Measurements from ENCODE around the gene RAPH1. TPM values are rescaled to one million over a fixed set of nuclear protein-coding genes. Genes with fewer than 3 reads are reported as not detected.

RAPH1 gene
- polyA plus RNA-seq, 1 experiment: 3.3 TPM

DNA sequence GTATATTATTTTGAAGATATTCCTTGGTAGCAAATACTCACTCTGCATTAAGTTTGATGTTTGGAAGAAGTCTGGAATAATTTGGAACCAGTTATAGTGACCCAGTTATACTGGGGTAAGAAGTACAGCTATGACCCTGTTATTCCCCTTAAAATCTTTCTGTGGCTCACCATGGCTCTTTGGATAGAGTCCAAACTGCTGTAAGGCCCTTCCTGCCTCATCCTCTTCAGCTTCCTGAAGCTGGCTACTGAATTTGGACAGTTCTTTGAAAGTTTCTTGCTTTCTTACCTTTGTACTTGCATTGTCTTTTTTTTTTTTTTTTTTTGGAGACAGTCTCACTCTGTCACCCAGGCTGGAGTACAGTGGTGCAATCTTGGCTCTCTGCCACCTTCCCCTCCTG, 121.3 kb downstream of the RAPH1 start:
- peaks cover 3% of the 10 kb centered on the region for H3K36me3 ChIP-seq (ENCODE audit: control insufficient read depth, insufficient read depth, low read length)
- no peak overlapping the region for H3K4me3 ChIP-seq (ENCODE audit: low read depth, low read length)
- ChIA-PET POLR2A (no interaction called here), CTCF (interaction anchor here (0.6 to 1.0 kb wide), 2 partner anchors 12 to 1696 kb away, joined by 3 read pairs; no protein-coding TSS in a partner anchor)
- TF ChIP-seq, protein P1, sequence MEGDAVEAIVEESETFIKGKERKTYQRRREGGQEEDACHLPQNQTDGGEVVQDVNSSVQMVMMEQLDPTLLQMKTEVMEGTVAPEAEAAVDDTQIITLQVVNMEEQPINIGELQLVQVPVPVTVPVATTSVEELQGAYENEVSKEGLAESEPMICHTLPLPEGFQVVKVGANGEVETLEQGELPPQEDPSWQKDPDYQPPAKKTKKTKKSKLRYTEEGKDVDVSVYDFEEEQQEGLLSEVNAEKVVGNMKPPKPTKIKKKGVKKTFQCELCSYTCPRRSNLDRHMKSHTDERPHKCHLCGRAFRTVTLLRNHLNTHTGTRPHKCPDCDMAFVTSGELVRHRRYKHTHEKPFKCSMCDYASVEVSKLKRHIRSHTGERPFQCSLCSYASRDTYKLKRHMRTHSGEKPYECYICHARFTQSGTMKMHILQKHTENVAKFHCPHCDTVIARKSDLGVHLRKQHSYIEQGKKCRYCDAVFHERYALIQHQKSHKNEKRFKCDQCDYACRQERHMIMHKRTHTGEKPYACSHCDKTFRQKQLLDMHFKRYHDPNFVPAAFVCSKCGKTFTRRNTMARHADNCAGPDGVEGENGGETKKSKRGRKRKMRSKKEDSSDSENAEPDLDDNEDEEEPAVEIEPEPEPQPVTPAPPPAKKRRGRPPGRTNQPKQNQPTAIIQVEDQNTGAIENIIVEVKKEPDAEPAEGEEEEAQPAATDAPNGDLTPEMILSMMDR (IDR thresholded peaks at IDR 0.05; ENCODE audit: insufficient read depth, low read depth, low read length): no peak
- no peak for DNase-seq (ENCODE audit: low read depth)
- H3K27me3 ChIP-seq (ENCODE audit: control insufficient read depth, insufficient read depth, low read length): no peaks in the 10 kb centered on the region

DNA sequence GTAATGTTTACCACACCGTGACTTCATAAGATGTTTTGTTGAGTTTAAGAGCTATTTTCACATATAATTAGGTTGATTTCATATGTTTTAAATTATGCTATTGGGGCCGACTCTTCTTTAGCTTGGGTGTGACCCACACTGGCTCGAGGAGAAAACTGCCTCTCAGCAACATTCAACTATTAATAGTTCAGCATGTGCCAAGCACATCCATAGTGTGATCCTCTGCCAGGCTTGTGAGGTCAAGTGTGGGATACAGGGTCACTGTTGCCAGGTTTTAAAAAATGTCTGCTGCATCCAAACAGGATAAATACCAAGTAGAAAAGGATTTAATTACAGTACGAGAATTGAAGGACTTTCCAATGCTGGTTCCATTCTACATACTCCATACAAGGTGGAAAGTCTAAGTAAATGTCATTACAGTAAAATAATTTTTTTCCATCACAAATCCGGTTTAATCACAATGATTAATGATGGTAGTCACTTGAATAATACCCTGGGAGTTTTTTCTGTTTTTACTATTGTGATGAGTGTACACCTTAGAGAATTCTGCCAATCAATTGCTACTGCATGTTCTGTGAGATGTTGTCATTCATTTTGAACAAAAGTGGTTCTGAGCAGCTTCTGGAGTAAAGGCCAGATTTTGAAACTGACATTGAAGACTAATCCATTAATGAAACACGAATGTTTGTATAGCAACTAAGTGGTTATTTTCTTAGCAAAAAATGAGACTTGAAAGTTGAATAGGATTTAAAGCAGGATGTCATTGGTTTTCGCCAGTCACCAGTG, 122.4 kb downstream of the RAPH1 start:
- CTCF ChIA-PET: interaction anchor here (0.6 to 1.0 kb wide), 2 partner anchors 10 to 1695 kb away, joined by 3 read pairs; no protein-coding TSS in a partner anchor
- H3K4me3 ChIP-seq (ENCODE audit: low read depth, low read length): no peak overlapping the region
- peaks cover 2% of the 10 kb centered on the region for H3K36me3 ChIP-seq (ENCODE audit: control insufficient read depth, insufficient read depth, low read length)
- no peak for DNase-seq (ENCODE audit: low read depth)
- TF ChIP-seq, protein P1 (IDR thresholded peaks at IDR 0.05; ENCODE audit: insufficient read depth, low read depth, low read length): no peak
- POLR2A ChIA-PET: no interaction called here
- no peaks in the 10 kb centered on the region for H3K27me3 ChIP-seq (ENCODE audit: control insufficient read depth, insufficient read depth, low read length)

DNA sequence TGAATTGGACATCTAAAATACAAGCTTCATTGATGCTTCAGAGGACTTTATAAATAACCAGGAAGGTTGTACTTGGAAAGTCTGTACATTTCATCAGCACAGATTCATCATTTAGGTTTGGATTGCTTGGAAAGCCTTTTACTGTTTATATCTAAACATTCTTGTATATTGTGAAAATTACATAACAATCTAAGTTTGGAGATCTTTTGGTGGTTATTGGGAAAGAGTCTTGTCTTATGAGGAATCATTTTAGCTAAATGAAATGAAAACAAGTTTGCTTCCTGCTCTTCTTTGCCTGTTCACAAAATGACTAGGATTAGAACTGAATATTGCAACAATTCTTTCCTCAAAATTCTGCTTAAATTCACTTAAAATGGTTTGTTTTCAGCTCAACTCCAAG, 127.6 kb downstream of the RAPH1 start:
- Histone ChIP-seq H3K4me3 (ENCODE audit: low read depth, low read length) (no peak overlapping the region), H3K27me3 (ENCODE audit: control insufficient read depth, insufficient read depth, low read length) (no peaks in the 10 kb centered on the region), H3K36me3 (ENCODE audit: control insufficient read depth, insufficient read depth, low read length) (0 out of 2 replicates have a peak, but pooled peaks cover 2% of the 10 kb centered on the region)
- POLR2A ChIA-PET: no interaction called here
- TF ChIP-seq, protein P1 (IDR thresholded peaks at IDR 0.05; ENCODE audit: insufficient read depth, low read depth, low read length): no peak
- CTCF ChIA-PET: interaction anchor here (0.6 kb wide), 1 partner anchor 44 kb away, joined by 4 read pairs; no protein-coding TSS in a partner anchor
- no peak for DNase-seq (ENCODE audit: low read depth)

- TF ChIP-seq, protein P1 (IDR thresholded peaks at IDR 0.05; ENCODE audit: insufficient read depth, low read depth, low read length): no peak
- CTCF ChIA-PET: interaction anchor here (1.0 kb wide), 1 partner anchor 63 kb away, joined by 3 read pairs; no protein-coding TSS in a partner anchor
- no peak for DNase-seq (ENCODE audit: low read depth)
- Histone ChIP-seq H3K4me3 (ENCODE audit: low read depth, low read length) (no peak overlapping the region), H3K36me3 (ENCODE audit: control insufficient read depth, insufficient read depth, low read length) (0 out of 2 replicates have a peak, but pooled peaks cover 2% of the 10 kb centered on the region), H3K27me3 (ENCODE audit: control insufficient read depth, insufficient read depth, low read length) (no peaks in the 10 kb centered on the region)
- POLR2A ChIA-PET: no interaction called here
These were observed 130.1 kb downstream of the RAPH1 start for GRCh38 chr2:203404996-203405395.

DNA sequence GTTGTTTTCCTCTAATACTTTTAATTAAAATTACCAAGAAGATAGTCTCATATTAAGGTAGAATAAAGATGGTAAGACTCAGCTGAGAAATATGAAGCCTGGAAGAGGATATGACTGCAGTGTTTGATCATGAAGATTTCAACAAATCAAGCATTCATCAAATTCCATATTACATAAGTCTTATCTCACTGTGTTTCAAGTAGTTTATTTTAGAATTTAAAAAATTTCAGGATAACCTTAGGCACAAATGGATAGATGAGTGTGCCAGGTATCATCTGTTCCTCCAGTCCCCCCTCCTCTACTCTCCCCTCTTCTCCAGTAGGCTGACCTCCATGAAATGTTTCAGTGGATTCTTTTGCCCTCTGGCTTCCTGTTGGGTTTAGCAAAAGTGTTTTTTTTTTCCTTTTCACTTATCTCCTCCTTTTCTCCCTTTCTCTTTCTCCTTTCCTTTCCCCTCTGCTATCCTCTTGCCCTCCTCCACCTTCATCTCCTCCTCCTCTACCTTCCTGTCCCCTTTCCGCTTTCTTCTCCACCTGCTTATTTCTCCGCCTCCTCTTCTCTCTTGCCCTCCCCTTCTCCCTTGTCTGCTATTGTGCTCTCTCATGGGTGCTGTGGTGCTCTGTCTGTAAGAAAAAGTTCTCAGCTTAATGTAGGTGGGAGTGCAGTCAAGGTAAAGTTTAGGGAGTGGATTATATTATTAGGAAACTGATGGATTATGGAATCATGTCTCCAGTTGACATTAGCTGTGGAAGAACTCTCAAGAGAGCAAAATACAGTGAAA, 134.1 kb downstream of the RAPH1 start:
- H3K27me3 ChIP-seq (ENCODE audit: control insufficient read depth, insufficient read depth, low read length): no peaks in the 10 kb centered on the region
- ChIA-PET CTCF (interaction anchor here (1.2 kb wide), 1 partner anchor 26 kb away, joined by 3 read pairs; no protein-coding TSS in a partner anchor), POLR2A (no interaction called here)
- no peak for DNase-seq (ENCODE audit: low read depth)
- peaks cover 2% of the 10 kb centered on the region; the same call in 1 of the 2 replicates for H3K36me3 ChIP-seq (ENCODE audit: control insufficient read depth, insufficient read depth, low read length)
- no peak overlapping the region for H3K4me3 ChIP-seq (ENCODE audit: low read depth, low read length)
- TF ChIP-seq, protein P1 (IDR thresholded peaks at IDR 0.05; ENCODE audit: insufficient read depth, low read depth, low read length): no peak

Measured in BJ (cell line).